NCI-H1105 treated with DMSO at 0.1 percent for 48 hours (cell line): ENCODE measurements around the gene DMKN.
"Not testable (repeated sequence)": the region's sequence is repeated elsewhere in the genome, so short reads cannot be mapped to it uniquely, and the experiment has no call there.

Source experiments
- DNase-seq: peaks from one replicate; lab custom pipeline; 2025; lab: John Stamatoyannopoulos, UW

Gene DMKN

GRCh38 chr19:35461788-35462187, 51.7 kb downstream of the DMKN start:
- DNase-seq = not testable (repeated sequence)

GRCh38 chr19:35461060-35461459, 52.4 kb downstream of the DMKN start:
- no peak for DNase-seq

- DNase-seq = no peak
These were observed 52.8 kb downstream of the DMKN start for GRCh38 chr19:35460608-35461007.

GRCh38 chr19:35459414-35460082, 53.9 kb downstream of the DMKN start:
- DNase-seq = no peak

- DNase-seq = no peak
These were observed 54.6 kb downstream of the DMKN start for GRCh38 chr19:35458731-35459391.

GRCh38 chr19:35458192-35458591, 55.3 kb downstream of the DMKN start:
- DNase-seq = no peak

- no peak for DNase-seq
These were observed 56.3 kb downstream of the DMKN start for GRCh38 chr19:35457173-35457572.

GRCh38 chr19:35455616-35456201, 57.7 kb downstream of the DMKN start:
- no peak for DNase-seq

GRCh38 chr19:35454663-35455062, 58.8 kb downstream of the DMKN start:
- DNase-seq = no peak

GRCh38 chr19:35451338-35452096, 61.9 kb downstream of the DMKN start:
- no peak for DNase-seq

GRCh38 chr19:35449359-35450043, 63.9 kb downstream of the DMKN start:
- peak; percentile 73 for DNase-seq

GRCh38 chr19:35447606-35448469, 65.6 kb downstream of the DMKN start, which contains the start of gene FFAR2:
FFAR2 (plus strand) TSS chr19:35448257; CDS start chr19:35449715, 1,458 bp downstream.
- DNase-seq = no peak
